Astrocyte of the hippocampus (primary cell): ENCODE measurements around the gene SLCO4C1.

Source experiments
- DNase-seq: peaks from one replicate; pipeline ENCODE4 v3.0.0; 2011; ENCODE audit warnings: low read depth, low spot score

Gene SLCO4C1

GRCh38 chr5:102270036-102270435 lies 26.0 kb downstream of the SLCO4C1 start:
- DNase-seq: no peak

DNA sequence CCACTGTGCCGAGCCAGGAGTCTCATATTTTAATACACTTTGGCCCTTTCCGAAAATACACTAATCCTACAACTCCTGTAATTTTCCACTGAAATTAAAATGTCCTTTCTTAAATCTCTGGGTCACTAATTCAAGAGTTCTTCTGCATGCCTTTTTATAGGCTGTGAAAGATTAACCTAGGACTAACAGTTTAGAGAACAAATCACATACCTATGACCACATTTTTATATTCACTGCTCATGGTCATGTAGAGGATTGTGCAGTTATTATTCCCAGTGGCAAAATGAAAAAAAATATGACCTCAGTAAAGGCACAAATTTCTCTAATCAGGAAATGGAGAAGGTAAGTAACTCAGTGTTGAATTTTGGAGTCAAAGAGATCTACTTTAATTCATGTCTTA lies 33.4 kb downstream of the SLCO4C1 start:
- DNase-seq: no peak

GRCh38 chr5:102249381-102249780 lies 46.7 kb downstream of the SLCO4C1 start:
- no peak for DNase-seq

GRCh38 chr5:102243213-102243612 lies 52.9 kb downstream of the SLCO4C1 start:
- DNase-seq: no peak

- DNase-seq: no peak
These were observed 54.2 kb downstream of the SLCO4C1 start for GRCh38 chr5:102241809-102242421.

DNA sequence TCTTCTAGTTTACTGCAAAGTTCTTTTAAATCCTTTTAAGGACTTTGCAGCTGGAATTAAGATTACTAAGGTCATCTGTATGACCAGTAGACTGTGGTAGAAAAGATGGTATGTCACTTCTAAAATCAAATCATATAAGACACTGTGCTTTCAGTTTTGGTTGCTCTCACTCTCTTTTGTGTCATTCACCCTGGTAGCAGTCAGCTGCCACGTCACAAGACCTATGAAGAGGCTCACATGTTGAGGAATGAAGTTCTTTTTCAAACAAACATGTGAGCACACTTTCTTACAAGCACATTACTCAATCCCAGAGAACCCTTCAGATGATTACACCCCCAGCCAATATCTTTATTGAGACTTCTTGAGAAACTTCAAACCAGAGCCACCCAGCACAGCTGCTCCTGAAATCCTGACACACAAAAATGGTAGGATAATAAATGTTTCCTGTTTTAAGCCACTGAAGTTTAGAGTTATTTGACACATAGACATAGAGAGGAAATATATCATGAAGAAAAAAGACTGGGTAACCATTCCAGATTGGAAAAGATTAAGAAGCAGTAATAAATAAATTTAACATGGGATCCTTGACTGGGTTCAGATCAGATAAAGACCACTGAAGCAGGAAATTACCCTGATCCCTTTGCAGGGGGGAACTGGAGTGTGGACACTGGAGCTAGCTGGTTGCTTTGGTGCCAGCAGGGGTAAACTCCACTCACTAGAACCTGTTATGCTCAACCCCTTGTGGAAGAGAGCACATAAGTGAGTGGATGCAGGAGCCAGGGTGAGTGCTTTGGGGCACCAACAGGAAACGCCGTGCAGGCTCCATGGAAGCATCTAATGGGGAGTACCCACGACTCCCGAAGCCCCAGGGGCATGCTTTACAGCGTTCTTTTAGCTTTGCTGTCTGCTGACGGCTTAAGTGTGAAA lies 64.1 kb downstream of the SLCO4C1 start:
- DNase-seq: no peak

GRCh38 chr5:102229685-102230084 lies 66.4 kb downstream of the SLCO4C1 start:
- no peak for DNase-seq

DNA sequence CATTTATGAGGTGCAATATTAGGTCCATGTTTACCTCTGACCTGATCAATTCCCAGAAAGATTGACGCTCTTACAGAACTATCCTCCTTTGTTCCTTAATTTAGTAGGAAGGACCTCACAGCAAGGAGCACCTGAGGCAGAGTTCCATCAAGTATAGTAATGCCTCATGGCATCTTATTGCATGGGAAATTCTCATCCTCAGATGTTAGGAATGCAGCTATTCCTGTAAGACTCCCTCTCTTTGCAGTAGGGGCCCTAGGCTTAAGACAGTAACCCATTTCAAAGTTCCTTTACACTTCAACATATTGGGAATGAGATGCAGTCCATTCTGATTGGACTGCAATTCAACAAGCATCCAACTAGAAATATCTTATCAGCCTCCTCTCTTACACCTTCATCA lies 69.8 kb downstream of the SLCO4C1 start:
- no peak for DNase-seq

- DNase-seq: peak; percentile 56
These were observed 72.3 kb downstream of the SLCO4C1 start for GRCh38 chr5:102223542-102224477.

DNA sequence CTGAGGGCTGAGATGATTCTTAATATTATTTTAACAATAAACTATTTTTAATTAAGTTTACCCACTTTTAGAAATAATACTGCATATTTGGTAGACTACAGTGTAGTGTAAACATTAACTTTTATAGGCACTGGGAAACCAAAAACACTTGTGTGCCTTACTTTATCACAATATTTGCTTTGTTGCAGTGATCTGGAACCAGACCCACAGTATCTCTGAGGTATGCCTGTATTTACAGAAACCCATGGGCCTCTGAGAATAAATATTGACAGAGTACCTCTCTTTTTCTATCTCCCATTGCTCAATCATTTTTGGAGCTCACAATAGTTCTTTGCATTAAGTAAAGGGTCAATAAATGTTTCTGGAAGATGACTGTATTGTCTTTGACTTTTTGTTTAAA lies 73.3 kb downstream of the SLCO4C1 start:
- DNase-seq: no peak

GRCh38 chr5:102221949-102222348 lies 74.1 kb downstream of the SLCO4C1 start:
- DNase-seq: no peak

GRCh38 chr5:102218159-102218558 lies 77.9 kb downstream of the SLCO4C1 start:
- DNase-seq: no peak

DNA sequence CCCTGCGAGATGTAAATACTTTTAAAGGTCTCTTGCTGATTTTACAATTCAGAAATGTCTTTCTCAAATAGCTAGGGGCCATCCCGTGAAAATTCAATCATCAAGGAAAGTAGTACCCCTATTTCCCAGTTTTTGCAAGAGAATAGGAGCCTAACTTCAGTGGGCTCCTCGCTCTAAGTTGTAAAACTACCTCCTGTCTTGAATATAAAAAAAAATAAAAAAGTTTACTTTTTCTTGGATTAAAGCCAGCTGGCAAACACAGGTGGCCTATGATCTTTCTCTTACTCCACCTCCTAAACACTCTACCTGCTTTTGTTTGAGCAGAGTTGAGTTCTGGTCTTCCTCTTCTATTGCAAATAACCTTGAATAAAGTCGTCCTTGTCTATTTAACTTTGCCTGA lies 79.4 kb downstream of the SLCO4C1 start:
- DNase-seq: no peak

- DNase-seq: no peak
These were observed 84.9 kb downstream of the SLCO4C1 start for GRCh38 chr5:102211165-102211564.

- DNase-seq: no peak
These were observed 95.2 kb downstream of the SLCO4C1 start for GRCh38 chr5:102200861-102201260.

DNA sequence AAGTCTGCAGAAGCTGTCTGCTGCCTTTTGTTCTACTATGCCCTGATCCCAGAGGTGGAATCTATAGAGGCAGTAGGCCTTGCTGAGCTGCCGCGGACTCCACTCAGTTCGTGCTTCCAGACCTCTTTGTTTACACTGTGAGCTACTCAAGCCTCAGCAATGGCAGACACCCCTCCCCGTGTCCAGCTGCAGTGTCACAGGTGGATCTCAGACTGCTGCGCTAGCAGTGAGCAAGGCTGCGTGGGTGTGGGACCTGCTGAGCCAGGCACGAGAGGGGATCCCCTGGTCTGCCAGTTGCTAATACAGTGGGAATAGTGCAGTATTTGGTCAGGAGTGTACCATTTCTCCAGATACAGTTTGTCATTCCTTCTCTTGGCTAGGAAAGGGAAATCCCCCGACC lies 99.6 kb downstream of the SLCO4C1 start:
- DNase-seq: no peak
